Activated naive CD8-positive, alpha-beta T cell treated with anti-CD3 and anti-CD28 coated beads, Interleukin-2, amount 10 ng/mL, durations not matched to agents 7 days and 5 days (primary cell): ENCODE results near the gene GLTPD2. TPM values are rescaled to one million over a fixed set of nuclear protein-coding genes. Genes with fewer than 3 reads are reported as not detected.
"Not testable (repeated sequence)": the region's sequence is repeated elsewhere in the genome, so short reads cannot be mapped to it uniquely, and the experiment has no call there.

Experiments used
- ATAC-seq: fragments of 150-1000 bp; cut with Tn5 transposase; one replicate; pipeline ENCODE4 v1.10.0; 2021; ENCODE audit warnings: low read depth, moderate library complexity
- POLR2A ChIA-PET: fragments of 350-600 bp; sonication (Branson Sonifier 250); formaldehyde crosslinking; loops from one replicate; lab custom pipeline; 2021; ENCODE audit warnings: antibody characterized with exemption; lab: Charles Lee
- DNase-seq: peaks from one replicate; pipeline ENCODE4 v3.0.0; 2021
- H3K27ac Mint-ChIP-seq: one replicate; pipeline ENCODE4 v1.8.0; 2022; ENCODE audit warnings: mild to moderate bottlenecking, mixed read lengths
- H3K27me3 Mint-ChIP-seq: one replicate; pipeline ENCODE4 v1.8.0; 2022; ENCODE audit warnings: mild to moderate bottlenecking, moderate library complexity, mixed read lengths
- H3K36me3 Mint-ChIP-seq: one replicate; pipeline ENCODE4 v1.8.0; 2021; ENCODE audit warnings: mild to moderate bottlenecking, mixed read lengths
- H3K4me1 Mint-ChIP-seq: one replicate; pipeline ENCODE4 v1.8.0; 2021; ENCODE audit warnings: mixed read lengths
- H3K4me3 Mint-ChIP-seq: one replicate; pipeline ENCODE4 v1.8.0; 2022; ENCODE audit warnings: mild to moderate bottlenecking, moderate library complexity, mixed read lengths
- H3K9me3 Mint-ChIP-seq: one replicate; pipeline ENCODE4 v1.8.0; 2021; ENCODE audit warnings: mixed read lengths
- total RNA-seq, 2 experiments: library from RNA; stranded (reverse); gene quantifications; one replicate each; pipeline ENCODE4 v1.2.3, GENCODE V29; 2021

The GLTPD2 gene
- total RNA-seq, 2 experiments from 2014 or later, result not detected

DNA sequence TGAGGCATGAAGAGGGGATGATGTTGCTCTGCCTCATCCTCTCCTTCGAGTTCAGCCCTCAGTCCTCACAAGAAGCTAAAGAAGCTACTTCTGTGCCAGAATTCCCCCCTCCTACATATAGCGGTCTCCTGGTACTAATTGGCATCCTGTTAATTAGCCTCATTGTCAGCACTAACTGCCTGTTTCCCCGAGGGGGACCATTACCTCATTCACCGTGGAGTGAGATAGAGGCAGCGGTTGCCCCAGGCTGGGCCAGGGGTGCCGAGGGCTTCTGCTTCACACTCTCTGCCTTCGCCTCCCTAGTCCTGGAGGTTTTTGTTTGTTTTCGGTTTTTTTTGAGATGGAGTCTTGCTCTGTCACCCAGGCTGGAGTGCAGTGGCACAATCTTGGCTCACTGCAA is 38.6 kb downstream of the GLTPD2 start:
- H3K4me1 Mint-ChIP-seq, result no peaks in the 10 kb centered on the region
- no peak for ATAC-seq
- no peaks in the 10 kb centered on the region for H3K9me3 Mint-ChIP-seq
- no peaks in the 10 kb centered on the region for H3K27me3 Mint-ChIP-seq
- H3K4me3 Mint-ChIP-seq, result no peak overlapping the region
- no peaks in the 10 kb centered on the region for H3K36me3 Mint-ChIP-seq
- no peak overlapping the region for H3K27ac Mint-ChIP-seq
- no peak for DNase-seq
- POLR2A ChIA-PET, result no interaction called here

DNA sequence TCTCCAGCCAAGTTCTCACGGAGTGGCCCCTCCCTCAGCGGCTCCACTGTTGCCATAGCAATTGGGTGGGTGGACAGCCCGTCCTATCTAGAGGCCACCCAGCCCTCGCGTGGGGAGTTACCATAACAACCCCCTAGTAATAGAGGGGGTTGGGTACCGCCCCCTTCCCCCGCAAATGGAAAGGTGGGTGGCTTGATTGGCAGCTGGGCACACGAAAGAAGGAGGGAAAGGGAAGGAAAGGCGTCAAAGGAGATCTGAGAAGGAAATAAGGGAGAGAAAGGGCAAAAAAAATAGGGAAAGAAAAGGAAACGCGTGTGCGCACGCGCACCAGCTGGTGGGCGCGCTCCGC is 44.0 kb downstream of the GLTPD2 start:
- not testable (repeated sequence) for H3K27me3 Mint-ChIP-seq, ATAC-seq, DNase-seq, H3K36me3 Mint-ChIP-seq, H3K9me3 Mint-ChIP-seq
- peaks cover 27% of the 10 kb centered on the region for H3K4me1 Mint-ChIP-seq
- POLR2A ChIA-PET, result interaction anchor here (1.3 to 1.5 kb wide), 2 partner anchors 25 to 44 kb away, joined by 3 read pairs; no protein-coding TSS in a partner anchor
- peak overlapping the region; percentile 88 for H3K27ac Mint-ChIP-seq
- H3K4me3 Mint-ChIP-seq, result peak overlapping the region; percentile 97

DNA sequence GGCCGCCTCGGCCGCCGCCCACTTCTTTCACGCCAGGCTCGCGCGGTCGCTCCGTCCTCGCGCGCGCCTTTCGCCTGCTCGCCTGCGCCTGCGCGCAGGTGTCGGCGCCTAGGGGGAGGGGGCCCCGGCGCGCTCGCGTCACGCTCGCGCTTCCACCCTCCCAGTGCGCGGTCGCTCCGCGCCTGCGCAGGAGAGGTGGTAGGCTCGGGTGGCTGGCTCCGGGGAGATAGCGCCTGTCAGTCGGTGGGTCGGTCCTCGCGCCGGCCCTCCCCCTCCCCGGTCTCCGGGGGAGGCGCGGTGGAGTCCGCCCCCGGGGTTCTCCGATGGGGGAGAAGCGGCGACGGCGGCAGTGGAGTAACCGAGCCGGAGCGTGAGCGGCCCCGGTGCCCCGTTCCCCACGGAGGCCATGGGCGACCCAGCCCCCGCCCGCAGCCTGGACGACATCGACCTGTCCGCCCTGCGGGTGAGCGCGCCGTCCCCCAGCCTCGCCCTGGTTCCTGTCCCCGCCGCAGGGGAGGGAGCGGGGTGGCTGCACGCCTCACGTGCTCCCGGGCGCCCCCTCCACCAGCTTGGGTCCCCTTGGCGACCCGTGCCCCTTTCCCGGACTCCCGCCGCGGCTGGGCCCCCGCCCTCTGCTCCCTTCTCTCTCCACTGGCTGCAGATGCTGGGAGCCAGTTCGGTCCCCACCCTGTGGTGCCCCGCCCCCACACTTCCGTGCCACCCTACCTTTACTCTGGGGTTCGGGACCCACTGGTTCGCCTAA is 44.6 kb downstream of the GLTPD2 start, which contains the start of gene MINK1:
Gene MINK1 (plus strand): TSS at position 163 of the 763 bp plus-strand sequence. CDS start 244 bp downstream, at position 407.
- no peaks in the 10 kb centered on the region for H3K27me3 Mint-ChIP-seq
- peaks cover 7% of the 10 kb centered on the region for H3K36me3 Mint-ChIP-seq
- peaks cover 27% of the 10 kb centered on the region for H3K4me1 Mint-ChIP-seq
- H3K27ac Mint-ChIP-seq, result peak within 1 kb of the TSS; percentile 88
- peak; percentile 92 for ATAC-seq
- peak; percentile 92 for DNase-seq
- POLR2A ChIA-PET, result interaction anchor here (0.7 to 2.0 kb wide), 4 partner anchors 26 to 123 kb away, joined by 3 to 6 read pairs (median 3); partner anchors contain the start of gene ARRB2
- no peaks in the 10 kb centered on the region for H3K9me3 Mint-ChIP-seq
- peak within 1 kb of the TSS; percentile 97 for H3K4me3 Mint-ChIP-seq

DNA sequence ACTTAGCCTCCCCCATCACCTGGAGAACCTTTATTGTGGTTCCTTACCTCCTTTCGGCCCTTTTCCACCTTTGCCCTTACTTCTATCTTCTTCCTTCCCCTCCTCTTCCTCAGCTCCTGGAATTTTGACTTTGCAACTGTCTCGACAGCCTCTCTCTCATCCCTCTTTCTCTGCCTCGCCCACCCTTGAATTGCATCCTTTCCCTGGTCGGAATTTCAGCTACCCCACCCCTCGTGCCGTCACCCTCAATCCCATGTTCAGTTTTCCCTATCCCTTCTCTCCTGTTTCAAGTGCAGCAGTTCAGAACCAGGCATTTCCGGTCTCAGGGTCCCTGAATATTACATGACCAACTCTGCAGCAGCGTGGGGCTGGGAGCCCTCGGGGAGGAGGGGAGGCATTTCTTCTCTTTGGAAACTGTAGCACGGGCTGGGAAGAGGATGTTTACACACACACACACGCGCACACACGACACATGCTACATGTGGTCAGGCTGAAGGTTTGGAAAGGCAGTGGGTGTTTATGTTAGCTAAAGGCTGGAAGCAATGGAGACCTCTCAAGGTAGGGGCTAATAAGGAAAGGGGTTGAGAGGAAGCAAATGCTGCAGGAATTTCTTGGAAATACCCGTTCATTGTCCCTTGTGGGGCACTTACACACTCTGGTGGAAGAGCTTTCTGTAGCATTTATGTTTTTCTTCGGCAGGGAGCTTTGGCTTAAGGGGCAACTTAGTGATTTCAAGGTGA is 45.3 kb downstream of the GLTPD2 start:
- peak overlapping the region; percentile 86 for H3K4me3 Mint-ChIP-seq
- H3K27ac Mint-ChIP-seq, result peak overlapping the region; percentile 76
- POLR2A ChIA-PET, result interaction anchor here (0.7 to 2.0 kb wide), 4 partner anchors 26 to 124 kb away, joined by 3 to 6 read pairs (median 3); partner anchors contain the start of gene ARRB2
- no peak for DNase-seq
- peaks cover 27% of the 10 kb centered on the region for H3K4me1 Mint-ChIP-seq
- ATAC-seq, result no peak
- H3K27me3 Mint-ChIP-seq, result no peaks in the 10 kb centered on the region
- no peaks in the 10 kb centered on the region for H3K9me3 Mint-ChIP-seq
- peaks cover 9% of the 10 kb centered on the region for H3K36me3 Mint-ChIP-seq

DNA sequence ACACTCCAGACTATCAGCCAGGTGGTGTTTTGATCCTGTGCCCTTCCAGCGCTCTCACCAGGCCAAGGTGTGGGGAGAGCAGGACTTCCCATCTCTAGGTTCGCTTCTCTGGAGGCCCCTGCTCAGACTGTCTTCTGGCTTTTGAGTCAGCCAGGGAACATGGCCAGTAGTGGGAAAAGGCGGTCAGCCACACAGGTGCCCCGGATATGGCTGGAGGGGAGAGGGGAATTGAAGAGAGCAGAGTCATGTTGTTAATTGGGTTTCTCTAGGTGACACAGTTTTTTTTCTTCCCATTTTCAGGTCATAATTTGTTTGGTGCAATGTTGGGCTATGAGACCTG is 45.9 kb downstream of the GLTPD2 start:
- Mint-ChIP-seq H3K36me3 (peaks cover 12% of the 10 kb centered on the region), H3K4me3 (peak overlapping the region; percentile 86), H3K9me3 (no peaks in the 10 kb centered on the region), H3K4me1 (peaks cover 33% of the 10 kb centered on the region), H3K27me3 (no peaks in the 10 kb centered on the region), H3K27ac (peak overlapping the region; percentile 15)
- POLR2A ChIA-PET, result interaction anchor here (2.0 kb wide), 1 partner anchor 125 kb away, joined by 6 read pairs; the partner anchor contains the start of gene ARRB2
- ATAC-seq (no peak), DNase-seq (no peak)

DNA sequence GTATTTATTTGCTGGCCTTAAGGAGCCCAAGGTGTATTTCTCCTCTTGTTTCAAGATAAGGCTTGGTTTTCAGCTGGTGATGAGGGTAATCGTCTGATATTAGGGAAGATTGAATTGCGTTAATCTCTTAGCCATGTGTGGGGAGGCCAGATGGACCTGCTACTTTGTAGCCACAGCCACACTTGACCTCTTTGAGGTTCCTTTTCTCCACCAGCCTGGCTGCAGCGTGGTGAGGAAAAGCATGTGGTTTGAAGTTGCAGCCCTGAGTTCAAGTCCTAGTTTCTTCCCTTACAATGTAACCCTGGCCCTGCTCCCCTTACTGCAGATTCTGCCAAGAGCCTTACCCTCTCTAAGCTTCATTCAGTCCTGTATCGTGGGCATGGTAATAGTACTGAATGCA is 47.5 kb downstream of the GLTPD2 start:
- H3K9me3 Mint-ChIP-seq, result no peaks in the 10 kb centered on the region

DNA sequence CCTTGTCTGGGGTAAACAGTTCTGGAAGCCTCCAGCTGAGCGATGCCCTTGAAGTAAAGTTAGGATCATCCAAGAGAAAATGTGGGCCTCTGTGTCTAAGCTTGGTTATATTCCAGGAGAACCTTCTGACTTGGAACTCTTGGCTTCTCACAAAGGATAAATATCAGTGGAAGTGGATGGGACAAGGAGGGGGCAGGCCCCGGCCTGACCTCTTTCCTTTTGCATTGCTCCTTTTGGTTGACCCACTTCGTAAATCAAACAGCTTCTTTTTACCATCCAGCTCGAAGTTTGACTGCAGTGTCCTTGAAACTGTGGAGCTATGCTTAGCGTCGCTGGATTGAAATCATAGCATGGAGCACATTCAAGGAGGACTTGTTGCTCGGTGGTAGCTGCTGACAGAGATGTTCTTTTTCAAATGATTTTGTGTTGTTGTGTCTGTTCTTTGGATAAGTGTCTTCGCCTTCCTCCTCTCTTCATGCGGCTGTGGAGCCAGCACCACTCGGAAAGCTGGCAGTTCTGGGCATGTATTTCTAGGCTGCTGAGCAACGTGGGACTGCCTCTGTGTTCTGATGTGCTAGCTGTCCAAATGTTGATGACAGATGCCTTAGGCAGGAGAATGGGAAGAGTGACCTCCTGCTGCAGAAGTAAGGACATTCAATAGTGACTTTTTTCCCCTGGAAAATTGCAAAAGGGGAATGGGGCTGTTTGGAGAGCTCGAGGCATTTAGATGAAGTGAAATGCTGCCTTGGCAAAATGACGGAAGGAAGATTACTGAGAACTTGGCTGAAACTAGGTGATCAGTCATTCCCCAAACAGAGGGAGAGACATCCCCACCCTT is 48.9 kb downstream of the GLTPD2 start:
- Mint-ChIP-seq H3K27ac (no peak overlapping the region), H3K9me3 (no peaks in the 10 kb centered on the region), H3K4me1 (peaks cover 50% of the 10 kb centered on the region), H3K27me3 (no peaks in the 10 kb centered on the region), H3K36me3 (peaks cover 12% of the 10 kb centered on the region), H3K4me3 (no peak overlapping the region)
- DNase-seq (no peak), ATAC-seq (no peak)
- POLR2A ChIA-PET, result no interaction called here

More for the DNA sequence above, 47.5 kb downstream of the GLTPD2 start:
- H3K36me3 Mint-ChIP-seq, result peaks cover 12% of the 10 kb centered on the region
- no peak for ATAC-seq
- no peak overlapping the region for H3K27ac Mint-ChIP-seq
- no peak for DNase-seq
- POLR2A ChIA-PET, result no interaction called here
- no peak overlapping the region for H3K4me3 Mint-ChIP-seq
- H3K27me3 Mint-ChIP-seq, result no peaks in the 10 kb centered on the region
- H3K4me1 Mint-ChIP-seq, result peaks cover 47% of the 10 kb centered on the region

DNA sequence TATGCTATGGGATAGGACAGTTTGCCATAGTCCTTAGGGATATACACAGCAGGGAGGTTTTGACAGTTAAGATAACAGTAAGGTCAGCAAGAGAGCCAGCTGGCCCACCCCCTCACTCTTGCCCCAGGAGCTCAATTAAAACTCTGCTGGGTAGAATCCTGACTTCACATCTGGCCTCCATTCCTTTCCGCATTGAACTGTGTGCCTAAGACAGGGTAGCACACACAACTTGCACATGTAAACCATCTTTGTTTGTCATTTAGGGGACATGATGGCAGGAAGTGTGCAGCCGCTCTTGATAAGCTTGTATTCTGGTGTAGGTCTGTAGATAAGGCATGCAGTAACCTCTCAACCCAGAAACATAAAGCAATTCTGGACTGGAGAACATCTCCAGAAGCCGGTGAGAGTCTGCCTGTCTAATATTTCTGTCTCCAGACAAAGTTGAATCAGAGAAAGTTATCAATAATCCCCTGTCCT is 49.6 kb downstream of the GLTPD2 start:
- no peak for ATAC-seq
- peaks cover 50% of the 10 kb centered on the region for H3K4me1 Mint-ChIP-seq

DNA sequence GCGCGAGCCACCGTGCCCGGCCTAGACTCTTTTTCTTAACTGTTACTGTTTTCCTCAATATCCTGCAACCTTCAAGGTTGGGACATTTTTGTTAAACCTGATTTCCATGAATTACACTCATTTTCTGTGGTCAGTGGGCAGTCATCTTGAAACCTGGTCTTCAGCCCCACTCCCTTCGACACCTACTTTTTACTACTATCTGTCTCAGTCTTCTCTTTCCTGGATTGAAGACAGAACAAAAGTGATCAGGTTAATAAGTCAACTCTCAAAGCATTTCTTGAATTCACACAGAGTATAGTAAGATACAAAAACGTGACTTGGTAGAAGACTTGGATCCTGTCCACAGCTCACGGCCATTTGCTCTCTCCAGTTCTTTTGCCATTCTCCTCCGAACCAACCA is 50.5 kb downstream of the GLTPD2 start:
- H3K9me3 Mint-ChIP-seq, result no peaks in the 10 kb centered on the region
- ATAC-seq (no peak), DNase-seq (no peak)
- POLR2A ChIA-PET, result no interaction called here
- H3K4me3 Mint-ChIP-seq, result no peak overlapping the region
- H3K27me3 Mint-ChIP-seq, result no peaks in the 10 kb centered on the region
- H3K27ac Mint-ChIP-seq, result no peak overlapping the region
- H3K36me3 Mint-ChIP-seq, result peaks cover 9% of the 10 kb centered on the region
- peaks cover 45% of the 10 kb centered on the region for H3K4me1 Mint-ChIP-seq

More for the DNA sequence above, 49.6 kb downstream of the GLTPD2 start:
- no peaks in the 10 kb centered on the region for H3K27me3 Mint-ChIP-seq
- no peaks in the 10 kb centered on the region for H3K9me3 Mint-ChIP-seq
- no peak for DNase-seq
- no peak overlapping the region for H3K27ac Mint-ChIP-seq
- peaks cover 12% of the 10 kb centered on the region for H3K36me3 Mint-ChIP-seq
- POLR2A ChIA-PET, result interaction anchor here (0.7 kb wide), 1 partner anchor 48 kb away, joined by 3 read pairs; no protein-coding TSS in a partner anchor
- no peak overlapping the region for H3K4me3 Mint-ChIP-seq

Other genes with a start within 250 kb of the GLTPD2 start
- 10 to 100 TPM; 59.1 to 61.6 TPM for gene MYBBP1A, start 233.6 kb upstream of the GLTPD2 start, total RNA-seq
- not detected for gene GGT6, start 228.4 kb upstream of the GLTPD2 start, total RNA-seq
- not detected for gene SMTNL2, start 204.4 kb upstream of the GLTPD2 start, total RNA-seq
- gene ALOX15, start 147.3 kb upstream of the GLTPD2 start, total RNA-seq, result not detected
- 10 to 100 TPM; 73.8 to 74.7 TPM for gene PELP1, start 84.8 kb upstream of the GLTPD2 start, total RNA-seq
- 100 to 1,000 TPM; 325 to 330 TPM for gene ARRB2, start 78.3 kb upstream of the GLTPD2 start, total RNA-seq
- gene MED11, start 57.5 kb upstream of the GLTPD2 start, total RNA-seq, result 10 to 100 TPM; 29.4 to 32.2 TPM
- gene ZMYND15, start 49.1 kb upstream of the GLTPD2 start, total RNA-seq, result under 1 TPM in 1 of 2 experiments, not detected in 1; 0.17 TPM
- gene CXCL16, start 49.0 kb upstream of the GLTPD2 start, total RNA-seq, result 1 to 10 TPM; 2.7 to 3.0 TPM
- not detected for gene TM4SF5, start 17.1 kb upstream of the GLTPD2 start, total RNA-seq
- gene VMO1, start 2.6 kb upstream of the GLTPD2 start, total RNA-seq, result not detected
- gene PSMB6, start 7.2 kb downstream of the GLTPD2 start, total RNA-seq, result 10 to 100 TPM; 81.4 to 83.1 TPM
- gene PLD2, start 18.2 kb downstream of the GLTPD2 start, total RNA-seq, result 10 to 100 TPM; 18.8 to 21.7 TPM
- 100 to 1,000 TPM; 123 to 128 TPM for gene MINK1, start 44.4 kb downstream of the GLTPD2 start, total RNA-seq
- gene C17orf107, start 110.6 kb downstream of the GLTPD2 start, total RNA-seq, result 1 to 10 TPM; 1.9 to 3.0 TPM
- 1 to 10 TPM in 1 of 2 experiments, under 1 TPM in 1; 0.65 to 1.1 TPM for gene CHRNE, start 114.1 kb downstream of the GLTPD2 start, total RNA-seq
- not detected for gene GP1BA, start 143.3 kb downstream of the GLTPD2 start, total RNA-seq
- 10 to 100 TPM; 67.6 to 78.1 TPM for gene SLC25A11, start 151.1 kb downstream of the GLTPD2 start, total RNA-seq
- gene RNF167, start 151.3 kb downstream of the GLTPD2 start, total RNA-seq, result 100 to 1,000 TPM; 202 TPM
- 1,000 to 10,000 TPM; 1,712 to 1,828 TPM for gene PFN1, start 159.6 kb downstream of the GLTPD2 start, total RNA-seq
- 10 to 100 TPM; 31.4 to 32.9 TPM for gene ENO3, start 162.2 kb downstream of the GLTPD2 start, total RNA-seq
- gene SPAG7, start 178.9 kb downstream of the GLTPD2 start, total RNA-seq, result 10 to 100 TPM; 47.1 to 51.9 TPM
- gene CAMTA2, start 198.7 kb downstream of the GLTPD2 start, total RNA-seq, result 10 to 100 TPM; 62.0 to 67.7 TPM
- gene INCA1, start 208.6 kb downstream of the GLTPD2 start, total RNA-seq, result under 1 TPM; 0.42 to 0.54 TPM
- 10 to 100 TPM; 35.5 to 37.3 TPM for gene KIF1C, start 209.0 kb downstream of the GLTPD2 start, total RNA-seq
- gene SLC52A1, start 246.5 kb downstream of the GLTPD2 start, total RNA-seq, result 1 to 10 TPM in 1 of 2 experiments, under 1 TPM in 1; 0.85 to 1.4 TPM